Peyer's patch (tissue), 4 donors: ENCODE data around the gene ETV5.

Source experiments
- CTCF ChIP-seq, 6 experiments: fragments of 450-650 bp in 4 of 6; fragments of 200-600 bp in 2 of 6; sonication (generic) in 1 of 6; IDR thresholded peaks; one replicate each; pipeline ENCODE4 v1.5.1; 2017 to 2019; ENCODE audit warnings: antibody characterized with exemption in 6 of 6, mild to moderate bottlenecking in 3 of 6, moderate library complexity in 1 of 6
- POLR2A ChIP-seq, 2 donors: fragments of 450-650 bp; IDR thresholded peaks; one replicate each; pipeline ENCODE4 v1.5.1; 2017; ENCODE audit warnings: antibody characterized with exemption in 2 of 2, mild to moderate bottlenecking in 2 of 2, moderate library complexity in 2 of 2

- TF ChIP-seq POLR2A (IDR thresholded peaks at IDR 0.05) (no peak), CTCF (IDR thresholded peaks at IDR 0.05) (no peak)
Observed at GRCh38 chr3:186124592-186124991, 15.7 kb upstream of the ETV5 start.
